ENCODE measurements around the gene TRIM39.

The TRIM39 gene

DNA sequence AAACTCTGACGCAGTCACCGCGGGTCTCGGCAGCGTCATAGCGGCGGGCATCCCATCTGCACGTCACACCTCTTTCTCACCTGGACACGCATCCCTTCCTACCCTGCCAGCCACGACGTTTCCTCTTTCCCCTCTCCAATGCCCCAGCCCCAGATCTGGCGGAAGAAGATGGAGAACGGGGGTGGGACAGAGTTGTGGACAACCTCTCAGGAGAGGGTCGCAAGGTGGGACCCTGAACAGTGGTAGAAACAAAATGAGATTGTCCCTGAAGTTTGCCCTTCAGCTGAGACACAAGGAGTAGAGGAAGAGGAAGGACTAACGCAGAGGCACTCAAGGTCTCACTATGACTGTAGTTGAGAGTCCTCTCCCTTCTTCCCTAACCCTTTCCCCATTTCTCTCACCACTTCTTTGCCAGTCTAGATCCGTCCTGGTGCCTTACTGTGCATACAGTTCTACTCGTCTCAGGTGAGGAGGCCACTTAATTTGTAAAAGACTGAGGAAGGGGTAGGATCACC, 562 bp downstream of the TRIM39 start:
- DNase-seq (ENCODE audit: low read depth) = no peak

- no peak for DNase-seq (ENCODE audit: low read depth)
Measured at GRCh38 chr6:30328397-30328796, 1.7 kb downstream of the TRIM39 start.

GRCh38 chr6:30329331-30329730, 2.6 kb downstream of the TRIM39 start:
- no peak for DNase-seq (ENCODE audit: low read depth)

GRCh38 chr6:30331981-30332380, 5.3 kb downstream of the TRIM39 start:
- DNase-seq (ENCODE audit: low read depth) = no peak

GRCh38 chr6:30334075-30334783, 7.5 kb downstream of the TRIM39 start:
- no peak for DNase-seq (ENCODE audit: low read depth)

DNA sequence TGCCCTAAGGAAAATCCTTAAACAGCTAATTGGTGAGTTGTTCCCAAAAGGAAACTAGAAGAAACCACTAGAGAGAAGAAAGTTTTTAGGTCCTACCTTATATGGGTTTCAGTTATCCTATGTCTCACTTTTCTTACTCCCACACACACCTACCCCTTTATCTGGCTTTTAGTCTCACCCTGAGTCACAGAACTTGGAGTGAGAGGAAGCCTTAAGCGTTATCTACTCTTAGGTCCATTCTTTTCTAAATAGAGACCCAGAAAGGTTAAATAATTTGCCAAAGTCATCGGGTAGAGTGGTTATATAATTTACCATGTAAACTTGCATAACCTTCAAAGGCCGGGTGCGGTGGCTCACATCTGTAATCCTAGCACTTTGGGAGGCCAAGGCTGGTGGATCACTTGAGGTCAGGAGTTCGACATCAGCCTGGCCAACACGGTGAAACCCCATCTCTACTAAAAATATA, 13.9 kb downstream of the TRIM39 start:
- no peak for DNase-seq (ENCODE audit: low read depth)

DNA sequence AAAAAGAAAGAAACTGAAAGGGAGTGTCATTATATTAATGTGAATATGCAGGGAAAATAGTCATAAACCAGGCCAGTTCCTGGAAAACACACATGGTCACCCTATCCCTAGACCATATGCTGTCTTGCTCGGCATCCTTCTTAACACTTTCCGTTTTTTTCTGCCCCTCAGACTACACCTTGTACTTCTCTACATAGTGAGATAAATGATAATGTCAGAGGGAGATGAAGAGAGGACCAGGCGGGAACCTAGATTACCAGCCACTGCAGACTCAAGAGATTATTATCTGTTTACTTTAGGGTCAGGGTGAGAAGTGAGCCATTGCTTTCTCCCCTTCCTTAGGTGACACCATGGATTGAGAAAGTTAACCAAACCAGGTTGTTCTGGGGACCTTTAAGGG, 14.5 kb downstream of the TRIM39 start:
- no peak for DNase-seq (ENCODE audit: low read depth)

- DNase-seq (ENCODE audit: low read depth) = no peak
Measured at GRCh38 chr6:30341728-30342127, 15.0 kb downstream of the TRIM39 start.

GRCh38 chr6:30344191-30344867, 17.6 kb downstream of the TRIM39 start:
- no peak for DNase-seq (ENCODE audit: low read depth)

GRCh38 chr6:30344868-30345671, 18.3 kb downstream of the TRIM39 start, which contains the start of gene RPP21:
RPP21 (plus strand) TSS chr6:30345156; CDS start chr6:30345172, 16 bp downstream.
- peak; percentile 85 for DNase-seq (ENCODE audit: low read depth)

DNA sequence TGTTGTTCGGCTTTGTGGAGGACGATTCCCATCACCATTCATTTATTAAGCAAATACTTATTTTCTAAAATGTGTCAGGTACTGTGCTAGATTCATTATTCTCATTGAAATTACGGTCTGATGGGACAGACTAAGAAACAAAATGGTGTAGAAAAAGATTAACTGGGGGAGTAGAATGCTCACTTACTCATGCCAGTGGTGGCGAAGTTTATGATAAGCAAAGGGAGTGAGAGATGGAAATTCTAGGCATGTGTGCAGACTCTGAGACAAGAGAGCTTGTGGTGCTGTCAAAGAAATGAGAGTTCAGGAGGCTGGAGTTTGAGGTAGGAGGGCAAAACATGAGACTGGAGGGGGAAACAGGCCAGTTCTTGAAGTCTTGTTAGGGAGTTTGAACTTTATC, 19.1 kb downstream of the TRIM39 start:
- DNase-seq (ENCODE audit: low read depth) = no peak

DNA sequence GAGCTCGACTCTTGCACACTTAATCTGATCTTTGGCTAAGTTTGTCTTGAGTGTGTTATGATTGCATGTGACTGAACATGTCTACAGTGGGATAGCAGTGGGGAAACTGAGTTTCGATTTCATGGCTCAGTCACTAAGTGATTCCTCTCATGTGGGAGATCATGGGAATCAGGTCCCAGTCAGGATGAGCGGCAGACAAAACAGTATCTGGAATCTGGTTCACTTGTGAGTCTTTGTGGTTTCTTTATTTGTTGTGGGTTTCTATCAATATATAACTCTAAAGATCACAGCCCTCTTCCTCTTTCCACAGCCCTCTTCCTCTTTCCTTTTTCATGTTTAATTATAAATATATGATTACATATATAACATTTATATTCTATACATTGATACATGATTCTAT, 22.2 kb downstream of the TRIM39 start:
- no peak for DNase-seq (ENCODE audit: low read depth)

DNA sequence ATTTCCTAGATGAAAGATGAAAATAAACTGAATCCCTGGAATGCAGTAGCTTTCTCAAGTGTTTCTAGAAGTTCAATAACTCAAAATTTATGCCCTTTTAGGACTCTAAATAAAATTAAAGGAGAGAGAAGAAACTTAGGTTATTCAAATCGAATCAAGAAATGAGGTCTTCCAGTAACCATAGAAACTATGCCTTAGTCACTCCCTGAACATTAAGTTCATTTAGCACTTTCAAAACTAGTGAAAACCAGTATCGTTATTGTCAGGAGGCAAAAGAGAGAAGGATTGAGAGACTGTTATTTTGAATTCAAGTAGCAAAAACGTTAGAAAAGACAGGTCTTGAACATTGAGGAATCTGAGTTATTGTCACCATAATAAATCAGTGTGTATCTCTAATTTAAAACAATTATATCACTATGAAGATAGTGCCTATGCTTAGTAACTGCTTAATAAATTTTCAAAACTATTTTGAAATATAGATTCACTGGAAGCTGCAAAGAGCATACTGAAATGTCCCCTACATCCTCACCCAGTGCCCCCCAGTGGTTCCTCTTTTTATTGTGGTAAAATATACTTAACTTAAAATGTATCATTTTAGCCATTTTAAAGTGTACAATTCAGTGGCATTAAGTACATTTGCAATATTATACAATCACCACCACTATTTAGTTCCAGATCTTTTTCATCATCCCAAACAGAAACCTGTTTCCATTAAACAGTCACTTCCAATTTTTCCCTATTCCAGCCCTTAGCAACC, 22.9 kb downstream of the TRIM39 start:
- no peak for DNase-seq (ENCODE audit: low read depth)

- no peak for DNase-seq (ENCODE audit: low read depth)
Measured at GRCh38 chr6:30350524-30350923, 23.8 kb downstream of the TRIM39 start.

- no peak for DNase-seq (ENCODE audit: low read depth)
Measured at GRCh38 chr6:30352550-30352949, 25.8 kb downstream of the TRIM39 start.

GRCh38 chr6:30355281-30355680, 28.6 kb downstream of the TRIM39 start:
- no peak for DNase-seq (ENCODE audit: low read depth)

GRCh38 chr6:30356536-30356935, 29.8 kb downstream of the TRIM39 start:
- no peak for DNase-seq (ENCODE audit: low read depth)

GRCh38 chr6:30357678-30358540, 31.2 kb downstream of the TRIM39 start:
- DNase-seq (ENCODE audit: low read depth) = peak; percentile 76

GRCh38 chr6:30359276-30359675, 32.5 kb downstream of the TRIM39 start:
- no peak for DNase-seq (ENCODE audit: low read depth)

- no peak for DNase-seq (ENCODE audit: low read depth)
Measured at GRCh38 chr6:30360139-30360538, 33.4 kb downstream of the TRIM39 start.

GRCh38 chr6:30361661-30362060, 34.9 kb downstream of the TRIM39 start:
- DNase-seq (ENCODE audit: low read depth) = peak; percentile 12

Data from iris pigment epithelial cell (primary cell).